GM12891 (cell line): ENCODE results near the gene SEMA4A.

Source experiments
- POLR2A ChIP-seq: IDR thresholded peaks from 2 replicates; pipeline ENCODE4 v1.6.1; 2011; ENCODE audit warnings: low read depth, low read length, control low read depth
- POLR2AphosphoS5 ChIP-seq: IDR thresholded peaks from 2 replicates; pipeline ENCODE4 v1.6.1; 2011; ENCODE audit warnings: low read depth, low read length, control low read depth
- POU2F2 ChIP-seq: IDR thresholded peaks from 2 replicates; pipeline ENCODE4 v1.6.1; 2011; ENCODE audit warnings: low read depth, mild to moderate bottlenecking, control low read depth, low read length, moderate library complexity
- SPI1 ChIP-seq: IDR thresholded peaks from 2 replicates; pipeline ENCODE4 v1.6.1; 2011; ENCODE audit warnings: low read depth, low read length, control low read depth
- TAF1 ChIP-seq: IDR thresholded peaks from 2 replicates; pipeline ENCODE4 v1.6.1; 2011; ENCODE audit warnings: low read depth, low read length, control low read depth

- TF ChIP-seq POLR2A (no peak), TAF1 (no peak), POLR2AphosphoS5 (no peak), SPI1 (no peak), POU2F2 (no peak)
Measured at GRCh38 chr1:156136970-156137483, 16.4 kb upstream of the SEMA4A start.
